Measurements from ENCODE around the gene GNB5. TPM values are rescaled to one million over a fixed set of nuclear protein-coding genes. Genes with fewer than 3 reads are reported as not detected.

The GNB5 gene
- total RNA-seq, 1 donor from 2014 or later: 48.6 TPM

GRCh38 chr15:52185151-52185561 lies 6.0 kb downstream of the GNB5 start:
- no peaks in the 10 kb centered on the region for H3K27me3 ChIP-seq
- H3K4me1 ChIP-seq: peaks cover 8% of the 10 kb centered on the region
- intact Hi-C loops (cut with DNase I): no loop called here
- no peaks in the 10 kb centered on the region for H3K36me3 ChIP-seq
- no peaks in the 10 kb centered on the region for H3K9me3 ChIP-seq
- no peak for DNase-seq (ENCODE audit: extremely low spot score in 2 of 2)
- TF ChIP-seq POLR2A (IDR thresholded peaks at IDR 0.05) (no peak), POLR2AphosphoS5 (IDR thresholded peaks at IDR 0.05; ENCODE audit: insufficient read depth in 1 of 2, low read depth in 1 of 2) (no peak), CTCF (IDR thresholded peaks at IDR 0.05) (no peak)
- H3K27ac ChIP-seq: no peak overlapping the region
- no peak overlapping the region for H3K4me3 ChIP-seq

GRCh38 chr15:52184721-52185120 lies 6.5 kb downstream of the GNB5 start:
- Histone ChIP-seq H3K4me1 (peaks cover 8% of the 10 kb centered on the region), H3K27ac (no peak overlapping the region), H3K36me3 (no peaks in the 10 kb centered on the region), H3K9me3 (no peaks in the 10 kb centered on the region), H3K27me3 (no peaks in the 10 kb centered on the region), H3K4me3 (no peak overlapping the region)
- TF ChIP-seq POLR2AphosphoS5 (IDR thresholded peaks at IDR 0.05; ENCODE audit: insufficient read depth in 1 of 2, low read depth in 1 of 2) (no peak), CTCF (IDR thresholded peaks at IDR 0.05) (no peak), POLR2A (IDR thresholded peaks at IDR 0.05) (no peak)
- intact Hi-C loops (cut with DNase I): no loop called here
- DNase-seq (ENCODE audit: extremely low spot score in 2 of 2): no peak

GRCh38 chr15:52183562-52184173 lies 7.5 kb downstream of the GNB5 start:
- Histone ChIP-seq H3K9me3 (no peaks in the 10 kb centered on the region), H3K36me3 (no peaks in the 10 kb centered on the region), H3K27me3 (no peaks in the 10 kb centered on the region), H3K4me3 (no peak overlapping the region), H3K4me1 (peaks cover 12% of the 10 kb centered on the region), H3K27ac (no peak overlapping the region)
- no peak for DNase-seq (ENCODE audit: extremely low spot score in 2 of 2)
- TF ChIP-seq POLR2AphosphoS5 (IDR thresholded peaks at IDR 0.05; ENCODE audit: insufficient read depth in 1 of 2, low read depth in 1 of 2) (no peak), CTCF (IDR thresholded peaks at IDR 0.05) (peak in 1 of 3 experiments; percentile 37), POLR2A (IDR thresholded peaks at IDR 0.05) (no peak)
- intact Hi-C loops (cut with DNase I): no loop called here

GRCh38 chr15:52181938-52182780 lies 9.0 kb downstream of the GNB5 start:
- no peak for DNase-seq (ENCODE audit: extremely low spot score in 2 of 2)
- H3K4me3 ChIP-seq: no peak overlapping the region
- intact Hi-C loops (cut with DNase I): no loop called here
- no peaks in the 10 kb centered on the region for H3K27me3 ChIP-seq
- no peaks in the 10 kb centered on the region for H3K9me3 ChIP-seq
- H3K4me1 ChIP-seq: peaks cover 20% of the 10 kb centered on the region
- TF ChIP-seq POLR2AphosphoS5 (IDR thresholded peaks at IDR 0.05; ENCODE audit: insufficient read depth in 1 of 2, low read depth in 1 of 2): no peak
- no peak for TF ChIP-seq CTCF (IDR thresholded peaks at IDR 0.05)
- TF ChIP-seq POLR2A (IDR thresholded peaks at IDR 0.05): no peak
- H3K27ac ChIP-seq: no peak overlapping the region
- no peaks in the 10 kb centered on the region for H3K36me3 ChIP-seq
